Hematopoietic multipotent progenitor cell (in vitro differentiated cells): ENCODE results near the gene PPFIA2. TPM values are rescaled to one million over a fixed set of nuclear protein-coding genes. Genes with fewer than 3 reads are reported as not detected.

ENCODE experiments used
- DNase-seq, 3 donors: peaks; one replicate each; pipeline ENCODE4 v3.0.0-alpha.2; 2011 to 2015; ENCODE audit warnings: low read depth in 2 of 3, low spot score in 2 of 3
- total RNA-seq: library from RNA; depleted of rRNA; stranded (reverse); fragments of >200 nt; gene quantifications from one replicate; pipeline ENCODE4 v1.2.3, GENCODE V29; 2012

The PPFIA2 gene
- total RNA-seq, 1 donor, result not detected

GRCh38 chr12:81465191-81465590 lies 294.0 kb downstream of the PPFIA2 start:
- DNase-seq, result no peak

GRCh38 chr12:81461163-81461562 lies 298.0 kb downstream of the PPFIA2 start:
- DNase-seq, result no peak

DNA sequence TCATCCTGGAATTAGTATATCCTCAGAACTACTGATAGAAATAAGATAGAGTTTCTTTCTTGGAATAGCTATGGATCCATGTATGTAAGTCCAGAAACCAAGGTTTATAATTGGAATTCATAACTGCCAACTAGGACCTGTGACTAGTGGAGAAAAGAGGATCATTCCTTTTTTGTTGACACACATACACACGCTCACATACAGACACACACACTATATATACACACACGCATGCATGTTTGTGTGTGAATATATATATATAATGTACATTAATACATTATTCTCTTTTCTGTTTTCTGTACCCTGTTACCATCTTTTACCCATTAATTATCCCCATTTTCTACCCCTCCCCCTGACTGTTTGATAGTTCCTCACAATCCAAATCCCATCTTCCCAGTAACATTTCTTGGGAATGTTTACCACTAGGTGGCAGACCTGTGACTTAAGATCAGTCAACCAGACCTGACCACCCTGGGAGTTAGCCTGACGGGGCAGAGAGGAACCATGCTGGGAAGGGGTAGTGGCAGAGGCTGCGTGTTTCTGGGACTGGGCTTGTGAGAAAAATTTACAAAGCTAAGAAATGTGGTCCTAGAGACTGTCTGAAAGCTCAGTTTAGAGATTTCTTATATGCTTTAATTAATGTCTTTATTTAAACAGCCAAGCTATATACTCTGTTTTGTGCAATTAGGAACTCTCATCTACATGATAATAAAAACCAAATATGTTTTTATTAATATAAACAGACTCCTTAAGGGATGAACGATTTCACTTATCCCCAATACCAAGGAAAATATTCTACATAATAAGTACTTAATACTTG lies 308.0 kb downstream of the PPFIA2 start:
- DNase-seq, result peak in 2 of 3 donors; percentile 11 to 14

GRCh38 chr12:81441629-81442028 lies 317.5 kb downstream of the PPFIA2 start:
- no peak for DNase-seq

GRCh38 chr12:81440001-81440400 lies 319.1 kb downstream of the PPFIA2 start:
- no peak for DNase-seq

GRCh38 chr12:81439344-81439743 lies 319.8 kb downstream of the PPFIA2 start:
- no peak for DNase-seq

DNA sequence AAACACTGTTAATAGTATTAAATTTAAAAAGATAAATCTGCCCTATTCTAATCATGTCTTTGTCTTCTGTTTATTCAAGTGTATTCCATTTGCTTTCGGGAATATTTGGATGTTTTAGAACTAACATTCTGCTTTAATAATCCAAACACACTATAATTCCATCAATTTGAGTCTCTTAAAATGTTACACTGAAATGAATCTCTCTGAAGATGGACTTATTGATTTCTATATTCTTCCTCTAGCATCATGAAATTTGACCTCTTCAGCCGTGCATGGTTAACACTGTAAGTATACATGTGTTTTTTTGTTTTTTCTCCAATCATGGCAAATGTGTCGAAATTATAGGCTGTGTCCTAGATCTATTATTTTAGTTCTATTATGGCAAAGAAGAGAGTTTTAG lies 342.1 kb downstream of the PPFIA2 start:
- no peak for DNase-seq

DNA sequence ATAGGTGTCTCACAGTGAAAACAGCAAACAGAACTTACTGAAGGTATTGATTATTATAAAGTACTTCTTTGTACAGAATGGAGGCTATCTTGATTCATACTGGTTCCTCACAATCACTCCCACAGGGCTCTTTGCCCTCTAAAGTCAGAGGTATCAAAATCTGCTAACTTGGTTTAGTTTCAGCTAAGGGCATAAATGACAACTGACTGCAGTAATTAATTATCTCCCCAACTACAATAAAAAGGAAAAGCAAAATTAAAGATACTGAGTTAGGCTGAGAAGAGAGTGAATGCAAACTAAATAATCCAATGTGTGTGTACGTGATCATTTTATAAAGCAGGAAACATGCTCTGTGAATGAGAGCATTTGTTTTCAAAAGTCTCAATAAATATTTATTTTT lies 342.6 kb downstream of the PPFIA2 start:
- DNase-seq, result no peak

GRCh38 chr12:81414441-81414840 lies 344.7 kb downstream of the PPFIA2 start:
- DNase-seq, result no peak

GRCh38 chr12:81412940-81413339 lies 346.2 kb downstream of the PPFIA2 start:
- no peak for DNase-seq

DNA sequence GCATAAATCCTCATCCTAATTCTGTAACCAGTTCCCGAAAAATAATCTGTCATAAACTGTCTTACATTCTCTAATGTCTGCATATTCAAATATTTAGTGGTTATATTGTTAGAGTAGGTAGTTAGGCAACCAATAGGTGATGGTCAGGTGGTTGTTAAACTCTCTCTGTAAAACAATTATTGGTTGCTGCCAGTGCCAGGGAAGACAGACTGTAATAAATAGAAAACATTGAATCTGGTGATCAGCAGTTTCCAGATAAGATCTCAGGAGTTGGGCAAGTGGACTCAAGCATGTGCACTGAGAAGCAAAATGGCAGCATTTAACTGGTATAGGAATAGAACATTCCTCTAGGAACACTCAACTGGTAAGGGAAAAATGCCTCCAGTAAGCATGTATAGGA lies 355.8 kb downstream of the PPFIA2 start:
- no peak for DNase-seq

- no peak for DNase-seq
These were observed 357.9 kb downstream of the PPFIA2 start for GRCh38 chr12:81401241-81401640.

- no peak for DNase-seq
These were observed 359.1 kb downstream of the PPFIA2 start for GRCh38 chr12:81400024-81400423.

- no peak for DNase-seq
These were observed 363.7 kb downstream of the PPFIA2 start for GRCh38 chr12:81395431-81395830.

- DNase-seq, result no peak
These were observed 369.5 kb downstream of the PPFIA2 start for GRCh38 chr12:81389550-81390099.

- DNase-seq, result no peak
These were observed 373.0 kb downstream of the PPFIA2 start for GRCh38 chr12:81386101-81386500.

DNA sequence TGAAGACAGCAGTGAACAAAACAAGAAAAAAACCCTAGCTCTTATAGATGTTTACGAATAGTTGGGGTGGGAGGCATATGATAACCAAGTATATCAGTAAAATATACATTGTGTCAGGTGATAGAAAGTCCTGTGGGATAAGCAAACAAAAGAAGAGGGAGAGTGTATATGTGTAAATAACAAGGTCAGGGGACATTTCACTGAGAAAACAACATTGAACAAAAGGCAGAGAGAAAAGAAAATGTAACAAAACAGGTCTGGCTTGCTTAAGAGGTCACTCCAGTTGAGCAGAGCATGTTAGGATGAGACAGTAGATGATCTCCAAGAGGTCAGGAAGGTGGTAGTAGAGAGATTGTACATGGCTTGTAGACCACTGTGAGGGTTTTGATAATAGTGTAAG lies 377.2 kb downstream of the PPFIA2 start:
- DNase-seq, result no peak

DNA sequence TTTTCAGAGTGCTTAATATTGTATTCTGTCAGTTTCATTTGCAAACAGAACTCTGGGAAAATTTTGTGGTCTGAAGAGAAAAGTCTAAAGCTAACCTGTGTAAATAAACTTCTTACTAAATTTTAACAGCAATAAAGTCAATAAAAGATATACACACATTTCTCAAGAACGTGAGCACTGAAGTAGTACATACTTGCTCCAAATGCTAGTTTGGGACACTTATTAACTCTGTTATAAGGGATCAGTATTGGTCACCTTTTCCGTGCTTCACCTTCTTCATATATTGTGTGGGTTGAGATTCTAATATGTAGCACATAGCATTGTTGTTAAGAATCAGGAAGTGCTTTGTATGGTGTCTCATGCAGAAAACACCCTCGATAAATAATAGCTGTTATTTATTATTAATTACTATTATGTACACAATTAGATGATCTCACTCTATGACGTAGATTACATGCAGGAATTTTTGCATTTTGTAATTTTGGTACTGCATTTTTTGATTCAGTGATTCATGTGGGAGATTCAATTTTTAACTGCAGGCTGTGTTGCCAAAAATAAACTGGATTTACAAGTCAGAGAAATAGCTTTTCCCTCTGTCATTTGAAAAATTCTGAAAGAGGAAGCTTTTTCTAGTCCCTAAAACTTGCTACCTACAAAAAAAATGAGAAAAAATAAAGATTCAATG lies 380.4 kb downstream of the PPFIA2 start:
- no peak for DNase-seq

GRCh38 chr12:81377771-81378170 lies 381.4 kb downstream of the PPFIA2 start:
- no peak for DNase-seq

GRCh38 chr12:81375969-81376368 lies 383.2 kb downstream of the PPFIA2 start:
- DNase-seq, result no peak

- no peak for DNase-seq
These were observed 388.7 kb downstream of the PPFIA2 start for GRCh38 chr12:81370456-81370855.

DNA sequence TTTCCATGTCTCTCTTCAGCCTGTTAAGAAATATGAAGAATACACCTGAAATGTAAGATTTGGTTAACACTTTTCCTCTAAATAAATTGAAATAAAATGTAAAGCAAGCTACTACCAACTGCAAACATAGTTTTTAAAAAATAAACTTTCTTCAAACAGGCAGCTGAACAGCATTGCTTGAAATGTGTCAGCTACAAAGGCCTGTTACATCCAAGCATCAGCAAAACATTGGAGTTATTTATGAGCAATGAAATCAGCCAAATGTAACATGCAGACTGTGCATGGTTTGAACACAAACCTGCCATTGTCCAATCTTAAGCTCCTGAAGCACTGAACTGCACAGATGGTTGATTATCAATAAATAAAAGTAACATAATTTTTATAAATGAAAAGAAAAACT lies 390.0 kb downstream of the PPFIA2 start:
- no peak for DNase-seq
